GM19193 (cell line): ENCODE data around the gene ALLC.

Source experiments
- POLR2A ChIP-seq: IDR thresholded peaks from 4 replicates; pipeline ENCODE4 v1.6.1; 2011; ENCODE audit not compliant: insufficient read depth, insufficient read length; ENCODE audit errors: extremely low read depth

ALLC gene

DNA sequence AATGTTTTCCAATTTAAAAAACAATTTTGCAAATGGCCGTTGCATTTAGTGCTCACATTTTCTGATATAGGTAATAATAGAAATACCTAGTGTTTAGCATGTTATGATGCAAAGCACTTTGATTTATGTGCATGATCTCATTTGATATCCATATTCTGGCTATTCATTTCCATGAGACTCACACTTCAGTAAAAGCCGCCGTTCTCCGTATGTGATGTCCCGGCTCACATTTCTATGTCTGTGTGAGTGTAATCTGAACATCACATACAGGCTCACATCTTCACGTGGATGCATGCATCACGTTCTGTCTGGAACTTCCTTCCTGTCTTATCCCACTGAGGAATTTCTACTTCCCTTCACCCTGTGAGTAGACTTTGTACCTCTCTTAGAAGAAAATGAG, 91.2 kb downstream of the ALLC start:
- no peak for TF ChIP-seq POLR2A

DNA sequence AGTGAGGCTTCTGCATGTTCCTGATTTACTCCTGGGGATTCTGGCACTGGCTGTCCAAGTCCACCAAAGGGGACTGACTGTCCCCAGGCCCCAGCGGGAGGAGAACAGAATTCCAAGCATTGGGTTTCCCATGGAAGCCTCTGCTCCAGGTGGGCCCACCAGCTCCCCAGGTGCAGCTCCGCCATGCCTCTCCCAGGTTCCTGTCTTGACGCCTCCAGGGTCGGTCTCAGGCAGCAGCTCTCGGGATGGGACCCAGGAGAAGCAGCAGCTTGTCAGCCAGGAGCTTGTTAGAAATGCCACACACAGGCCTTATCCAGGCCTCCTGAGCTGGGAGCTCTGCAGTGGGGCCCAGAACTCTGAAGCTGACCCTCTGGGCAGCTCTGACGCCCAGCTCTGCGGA, 93.3 kb downstream of the ALLC start:
- TF ChIP-seq POLR2A: no peak

GRCh38 chr2:3751806-3752205, 93.8 kb downstream of the ALLC start:
- no peak for TF ChIP-seq POLR2A
